Keratinocyte (primary cell): ENCODE measurements around the gene PMIS2.
"Not testable (repeated sequence)": the region's sequence is repeated elsewhere in the genome, so short reads cannot be mapped to it uniquely, and the experiment has no call there.

Experiments used
- CTCF ChIP-seq, 3 experiments: IDR thresholded peaks in 1 of 3; conservative IDR thresholded peaks in 1 of 3; optimal IDR thresholded peaks in 1 of 3; 2 replicates in 2 of 3; 3 replicates in 1 of 3; pipeline versions ENCODE3 to v1.5.1; 2011; ENCODE audit warnings: low read length in 3 of 3, mild to moderate bottlenecking in 3 of 3, moderate library complexity in 2 of 3, control low read depth in 1 of 3, inconsistent platforms in 1 of 3; ENCODE audit not compliant: insufficient read depth in 2 of 3; ENCODE audit errors: extremely low read depth in 1 of 3
- EZH2 ChIP-seq: IDR thresholded peaks from one replicate; pipeline ENCODE4 v1.6.1; 2012; ENCODE audit warnings: inconsistent platforms, mild to moderate bottlenecking, low read length, moderate library complexity

GRCh38 chr19:35607170-35607569 is 21.2 kb downstream of the PMIS2 start:
- not testable (repeated sequence) for TF ChIP-seq CTCF (optimal IDR thresholded peaks at IDR 0.05 in 1 of 3, IDR thresholded peaks at IDR 0.05 in 1 of 3, conservative IDR thresholded peaks at IDR 0.05 in 1 of 3; ENCODE audit: extremely low read depth in 1 of 3, insufficient read depth in 2 of 3, low read length in 3 of 3); EZH2
